HG03064 (cell line): ENCODE measurements around the gene TM9SF2.
"Not testable (repeated sequence)": the region's sequence is repeated elsewhere in the genome, so short reads cannot be mapped to it uniquely, and the experiment has no call there.

Experiments used
- ATAC-seq: cut with Tn5 transposase; IDR thresholded peaks from one replicate; pipeline ENCODE4 v1.9.1; 2021; ENCODE audit warnings: low read depth; ENCODE audit not compliant: unreplicated experiment

The TM9SF2 gene, protein sequence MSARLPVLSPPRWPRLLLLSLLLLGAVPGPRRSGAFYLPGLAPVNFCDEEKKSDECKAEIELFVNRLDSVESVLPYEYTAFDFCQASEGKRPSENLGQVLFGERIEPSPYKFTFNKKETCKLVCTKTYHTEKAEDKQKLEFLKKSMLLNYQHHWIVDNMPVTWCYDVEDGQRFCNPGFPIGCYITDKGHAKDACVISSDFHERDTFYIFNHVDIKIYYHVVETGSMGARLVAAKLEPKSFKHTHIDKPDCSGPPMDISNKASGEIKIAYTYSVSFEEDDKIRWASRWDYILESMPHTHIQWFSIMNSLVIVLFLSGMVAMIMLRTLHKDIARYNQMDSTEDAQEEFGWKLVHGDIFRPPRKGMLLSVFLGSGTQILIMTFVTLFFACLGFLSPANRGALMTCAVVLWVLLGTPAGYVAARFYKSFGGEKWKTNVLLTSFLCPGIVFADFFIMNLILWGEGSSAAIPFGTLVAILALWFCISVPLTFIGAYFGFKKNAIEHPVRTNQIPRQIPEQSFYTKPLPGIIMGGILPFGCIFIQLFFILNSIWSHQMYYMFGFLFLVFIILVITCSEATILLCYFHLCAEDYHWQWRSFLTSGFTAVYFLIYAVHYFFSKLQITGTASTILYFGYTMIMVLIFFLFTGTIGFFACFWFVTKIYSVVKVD

GRCh38 chr13:99501184-99501847, at the start of gene TM9SF2:
Gene TM9SF2 (plus strand): TSS chr13:99501472. CDS start chr13:99501607, 135 bp downstream.
- ATAC-seq: peak; percentile 55

DNA sequence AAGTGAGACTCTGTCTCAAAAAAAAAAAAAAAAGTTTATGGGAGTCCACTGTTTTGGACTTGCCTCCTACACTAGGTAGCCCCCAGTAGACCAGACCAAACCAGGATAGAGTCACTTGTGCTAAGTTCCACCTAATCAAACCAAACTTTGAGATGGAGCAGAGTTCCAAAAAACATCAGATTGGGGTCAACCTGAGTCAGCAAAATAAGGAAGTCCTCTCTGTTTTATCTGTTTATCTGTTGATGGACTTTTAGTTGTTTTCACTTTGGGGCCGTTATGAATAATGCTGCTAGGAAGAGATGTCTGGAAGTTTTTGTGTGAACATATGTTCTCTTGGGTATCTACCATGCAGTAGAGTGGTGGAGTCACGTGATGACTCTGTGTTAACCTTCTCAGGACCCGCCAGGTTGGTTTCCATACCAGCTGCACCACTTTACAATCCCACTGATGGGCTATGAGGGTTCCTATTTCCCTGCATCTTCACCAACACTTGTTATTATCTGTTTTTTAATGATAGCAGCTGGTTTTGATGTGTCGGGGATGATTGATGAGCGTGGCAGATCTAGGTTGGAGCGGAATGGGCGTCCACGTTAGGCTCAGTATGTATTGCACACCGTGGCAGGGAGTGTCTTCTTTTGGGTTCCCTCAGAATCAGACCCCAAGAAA, 46.6 kb upstream of the TM9SF2 start:
- ATAC-seq: no peak

- no peak for ATAC-seq
Observed at GRCh38 chr13:99459099-99459850, 42.0 kb upstream of the TM9SF2 start.

GRCh38 chr13:99460802-99461201, 40.5 kb upstream of the TM9SF2 start:
- not testable (repeated sequence) for ATAC-seq

- no peak for ATAC-seq
Observed at GRCh38 chr13:99463646-99464397, 37.5 kb upstream of the TM9SF2 start.

- no peak for ATAC-seq
Observed at GRCh38 chr13:99464441-99464949, 36.8 kb upstream of the TM9SF2 start.

DNA sequence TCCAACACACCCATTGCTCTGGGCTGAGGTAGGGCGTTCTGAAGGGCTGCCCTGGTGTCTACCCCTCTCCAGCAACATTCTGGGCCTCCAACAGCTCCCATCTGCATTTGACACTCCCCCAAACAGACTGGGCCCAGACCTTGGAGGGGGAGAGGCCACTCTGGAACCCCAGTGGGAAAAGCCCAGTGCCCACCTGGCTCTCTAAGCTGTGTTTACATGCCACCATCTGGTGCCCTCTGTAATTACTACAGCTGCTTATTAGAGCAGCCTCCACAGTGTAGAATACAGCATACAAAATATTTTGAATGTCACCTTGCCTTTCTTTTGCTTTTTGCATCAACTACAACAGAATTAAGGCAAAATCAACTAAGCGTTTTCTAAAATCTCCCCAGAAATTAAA, 35.8 kb upstream of the TM9SF2 start:
- ATAC-seq: no peak

- no peak for ATAC-seq
Observed at GRCh38 chr13:99467764-99468163, 33.5 kb upstream of the TM9SF2 start.

GRCh38 chr13:99469041-99469440, 32.2 kb upstream of the TM9SF2 start:
- ATAC-seq: no peak

DNA sequence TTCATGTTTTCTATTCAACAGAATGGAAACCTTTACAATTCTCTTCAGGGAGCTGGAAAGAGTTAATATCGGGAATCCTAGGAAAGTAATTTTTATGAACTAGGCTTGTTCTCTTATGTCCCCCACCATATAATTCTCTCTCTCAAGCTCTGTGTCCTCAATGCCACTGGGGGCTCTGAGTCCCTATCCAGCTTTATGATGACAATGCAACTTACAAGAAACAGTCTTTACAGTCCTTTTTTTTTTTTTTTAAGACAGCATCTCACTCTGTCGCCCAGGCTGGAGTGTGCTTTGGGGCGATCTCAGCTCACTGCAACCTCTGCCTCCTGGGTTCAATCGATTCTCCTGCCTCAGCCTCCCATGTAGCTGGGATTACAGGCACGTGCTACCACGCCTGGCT, 31.2 kb upstream of the TM9SF2 start:
- no peak for ATAC-seq

- ATAC-seq: no peak
Observed at GRCh38 chr13:99471221-99472121, 29.8 kb upstream of the TM9SF2 start.

GRCh38 chr13:99472122-99472440, 29.2 kb upstream of the TM9SF2 start:
- no peak for ATAC-seq

DNA sequence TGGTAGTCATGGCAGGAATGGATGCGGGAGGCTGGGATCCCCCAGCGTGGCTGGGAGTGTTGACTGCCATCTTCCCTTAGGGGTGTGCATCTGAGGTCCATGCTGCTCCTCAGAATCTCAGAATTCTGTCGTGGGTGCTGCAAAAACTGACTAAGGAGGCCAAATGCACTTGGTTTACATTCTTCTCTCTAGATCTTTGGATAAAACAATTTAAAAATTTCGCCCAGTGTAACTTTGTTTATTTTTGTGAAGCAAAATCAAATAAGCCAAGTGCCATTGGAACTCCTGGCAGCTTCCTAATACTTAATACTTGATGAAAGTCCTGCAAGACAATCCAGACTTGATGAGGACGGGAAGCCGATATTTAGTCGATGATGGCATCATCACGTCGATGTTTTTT, 27.8 kb upstream of the TM9SF2 start:
- ATAC-seq: no peak

- ATAC-seq: no peak
Observed at GRCh38 chr13:99476648-99477047, 24.6 kb upstream of the TM9SF2 start.

DNA sequence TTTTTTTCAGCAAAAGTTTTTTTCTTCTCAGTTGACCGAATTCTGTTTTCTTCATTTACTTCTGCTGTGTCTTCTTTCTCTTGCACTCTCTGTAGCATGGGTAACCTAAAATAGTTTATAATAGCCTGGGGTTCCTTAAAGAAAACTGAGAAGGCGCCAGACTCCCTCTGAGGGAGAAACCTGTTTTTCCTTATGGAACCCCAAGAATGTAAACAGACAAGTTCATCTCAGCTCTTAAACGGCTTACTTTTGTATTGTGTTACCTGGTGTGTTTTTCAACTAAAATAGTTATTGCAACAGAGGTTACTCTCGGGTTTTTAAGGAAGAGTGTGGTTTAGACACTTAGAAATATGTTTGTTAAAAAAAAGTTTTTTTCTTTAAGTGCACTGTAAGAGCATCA, 23.8 kb upstream of the TM9SF2 start:
- ATAC-seq: no peak

DNA sequence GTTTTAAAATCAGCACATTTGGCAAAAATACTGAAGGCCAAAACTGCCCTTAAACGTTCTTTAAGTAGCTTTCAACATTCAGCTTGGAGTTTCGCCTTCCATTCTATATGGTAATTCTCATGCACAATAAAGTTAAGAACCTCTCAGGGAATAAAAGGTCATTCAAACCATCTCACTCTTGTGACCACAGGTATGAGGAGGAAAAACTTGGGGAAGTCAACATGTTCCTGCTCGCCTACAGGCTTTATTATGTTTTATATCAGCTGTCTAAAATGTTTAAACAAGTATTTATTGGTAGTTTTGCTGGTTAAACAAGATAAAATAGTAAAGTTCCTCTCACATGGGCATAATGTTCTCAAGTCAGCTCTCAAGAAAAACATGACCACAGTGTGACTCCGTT, 19.9 kb upstream of the TM9SF2 start:
- no peak for ATAC-seq

- ATAC-seq: no peak
Observed at GRCh38 chr13:99484473-99484872, 16.8 kb upstream of the TM9SF2 start.

- no peak for ATAC-seq
Observed at GRCh38 chr13:99486996-99487395, 14.3 kb upstream of the TM9SF2 start.

- no peak for ATAC-seq
Observed at GRCh38 chr13:99489028-99489427, 12.2 kb upstream of the TM9SF2 start.
